Neural cell (in vitro differentiated cells): ENCODE data around the gene MTPN.

Experiments
- CTCF ChIP-seq: fragments of 450-650 bp; IDR thresholded peaks from 2 replicates; pipeline ENCODE4 v1.5.1; 2014; ENCODE audit warnings: antibody characterized with exemption, mild to moderate bottlenecking, moderate library complexity; ENCODE audit not compliant: poor library complexity, severe bottlenecking
- EZH2 ChIP-seq: fragments of 200-600, 300-800 bp; shearing (Covaris generic), sonication (generic); IDR thresholded peaks from 2 replicates; pipeline ENCODE4 v1.6.1; 2014; ENCODE audit warnings: antibody characterized with exemption, low read length, borderline replicate concordance, mild to moderate bottlenecking; ENCODE audit not compliant: insufficient read depth, poor library complexity, severe bottlenecking

- no peak for TF ChIP-seq CTCF
- no peak for TF ChIP-seq EZH2
These were observed 33.9 kb downstream of the MTPN start for GRCh38 chr7:135943134-135943879.
